ENCODE measurements around the gene WNK4.
A peak's percentile ranks its signal among the peaks of the same experiment; 100 is the strongest.

Gene WNK4

DNA sequence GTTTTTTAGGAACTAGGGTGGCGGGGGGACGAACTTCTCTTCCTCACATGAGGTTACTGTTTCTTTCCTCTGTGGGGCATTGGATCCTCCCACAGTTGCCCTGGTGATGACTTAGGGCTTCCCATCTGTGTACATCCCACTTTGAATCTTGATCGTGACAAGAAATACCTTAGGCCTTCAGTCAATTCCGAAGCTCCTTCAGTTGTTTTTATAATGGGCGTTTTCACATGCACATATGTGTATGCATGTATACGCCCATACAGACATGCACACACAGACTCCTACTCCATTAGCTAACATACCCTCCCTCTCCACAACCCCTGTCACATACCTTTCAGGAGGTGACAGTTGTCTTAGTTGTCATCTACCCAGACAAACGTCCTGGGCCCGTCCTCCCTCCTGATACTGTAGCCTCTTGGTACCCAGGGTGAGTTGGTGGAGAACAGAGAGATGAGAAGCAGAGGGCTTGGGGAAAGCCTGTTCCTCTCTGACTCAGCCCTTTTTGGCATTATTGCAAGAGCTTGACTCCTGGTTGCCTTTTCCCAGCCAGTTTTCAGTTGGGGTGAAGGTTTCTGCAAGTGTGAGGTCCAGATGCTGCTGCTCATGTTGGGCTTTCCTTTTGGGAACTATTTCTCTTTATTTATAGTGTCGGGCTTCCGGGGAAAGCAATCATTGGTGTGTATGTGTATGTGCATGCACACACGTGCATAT lies 61.7 kb downstream of the WNK4 start:
- DNase-seq, result no peak

- peak; percentile 67 for DNase-seq
Observed at GRCh38 chr17:42843358-42843934, 63.0 kb downstream of the WNK4 start.

DNA sequence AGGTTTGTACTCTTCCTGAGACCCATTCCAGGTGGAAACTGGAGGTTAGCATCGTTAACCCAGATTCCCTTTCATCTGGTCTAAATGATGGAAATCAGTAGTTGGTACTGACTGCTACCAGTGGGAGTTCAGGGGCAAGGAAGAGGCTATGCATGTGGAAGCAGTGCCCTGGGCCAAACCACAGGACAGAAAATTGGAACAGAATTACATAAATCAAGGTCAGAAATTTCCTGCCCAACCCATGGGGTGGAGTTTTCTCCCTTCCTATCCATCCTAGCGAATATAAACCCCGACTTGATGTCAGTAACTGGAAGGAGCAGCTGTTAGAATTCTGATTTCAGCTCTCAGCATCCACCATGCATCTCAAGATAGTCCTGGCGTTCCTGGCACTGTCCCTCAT lies 63.9 kb downstream of the WNK4 start, which contains the start of gene AOC2:
Gene AOC2 (plus strand): TSS at position 310 of the 400 bp plus-strand sequence. CDS start 47 bp downstream, at position 357.
- DNase-seq, result no peak

DNA sequence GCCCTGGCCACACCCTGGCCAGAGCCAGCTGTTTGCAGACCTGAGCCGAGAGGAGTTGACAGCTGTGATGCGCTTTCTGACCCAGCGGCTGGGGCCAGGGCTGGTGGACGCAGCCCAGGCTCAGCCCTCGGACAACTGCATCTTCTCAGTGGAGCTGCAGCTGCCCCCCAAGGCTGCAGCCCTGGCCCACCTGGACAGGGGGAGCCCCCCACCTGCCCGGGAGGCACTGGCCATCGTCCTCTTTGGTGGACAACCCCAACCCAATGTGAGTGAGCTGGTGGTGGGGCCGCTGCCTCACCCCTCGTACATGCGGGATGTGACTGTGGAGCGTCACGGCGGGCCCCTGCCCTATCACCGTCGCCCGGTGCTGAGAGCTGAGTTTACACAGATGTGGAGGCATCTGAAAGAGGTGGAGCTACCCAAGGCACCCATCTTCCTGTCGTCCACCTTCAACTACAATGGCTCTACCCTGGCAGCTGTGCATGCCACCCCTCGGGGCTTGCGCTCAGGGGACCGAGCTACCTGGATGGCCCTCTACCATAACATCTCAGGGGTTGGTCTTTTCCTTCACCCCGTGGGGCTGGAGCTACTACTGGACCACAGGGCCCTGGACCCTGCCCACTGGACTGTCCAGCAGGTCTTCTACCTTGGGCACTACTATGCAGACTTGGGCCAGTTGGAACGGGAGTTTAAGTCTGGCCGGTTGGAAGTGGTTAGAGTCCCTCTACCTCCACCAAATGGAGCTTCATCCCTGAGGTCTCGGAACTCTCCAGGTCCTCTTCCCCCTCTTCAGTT lies 64.5 kb downstream of the WNK4 start:
- DNase-seq, result no peak

- no peak for DNase-seq
Observed at GRCh38 chr17:42845556-42845917, 65.1 kb downstream of the WNK4 start.

DNA sequence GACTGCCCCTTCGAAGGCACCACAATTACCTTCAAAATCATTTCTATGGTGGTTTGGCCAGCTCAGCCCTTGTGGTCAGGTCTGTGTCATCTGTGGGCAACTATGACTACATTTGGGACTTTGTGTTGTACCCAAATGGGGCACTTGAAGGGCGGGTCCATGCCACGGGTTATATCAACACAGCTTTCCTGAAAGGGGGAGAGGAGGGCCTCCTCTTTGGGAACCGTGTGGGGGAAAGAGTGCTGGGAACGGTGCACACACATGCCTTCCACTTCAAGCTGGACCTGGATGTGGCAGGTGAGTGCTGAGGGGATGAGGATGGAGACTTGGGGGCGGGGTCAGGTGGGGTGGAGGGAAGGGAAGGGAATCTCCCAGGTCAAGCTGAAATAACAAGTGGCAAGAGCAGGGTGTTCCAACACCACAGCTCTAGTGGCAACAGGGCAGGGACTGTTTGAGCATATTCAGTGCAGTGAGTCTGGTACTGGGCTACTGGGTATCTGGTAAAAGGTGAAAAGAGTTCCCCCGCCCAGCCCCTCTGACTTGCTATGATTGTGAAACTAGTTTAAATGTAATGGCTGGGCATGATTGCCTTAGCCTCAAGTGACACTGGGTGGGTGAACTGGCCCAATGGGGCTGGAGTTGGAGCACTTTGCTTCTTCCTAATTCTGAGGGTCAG lies 65.6 kb downstream of the WNK4 start:
- DNase-seq, result no peak

Measured in NCI-H748 treated with DMSO at 0.1 percent for 48 hours (cell line).